ENCODE data around the gene NECTIN3. TPM values are rescaled to one million over a fixed set of nuclear protein-coding genes. Genes with fewer than 3 reads are reported as not detected.

NECTIN3 gene
- polyA plus RNA-seq, 3 donors, result not detected

DNA sequence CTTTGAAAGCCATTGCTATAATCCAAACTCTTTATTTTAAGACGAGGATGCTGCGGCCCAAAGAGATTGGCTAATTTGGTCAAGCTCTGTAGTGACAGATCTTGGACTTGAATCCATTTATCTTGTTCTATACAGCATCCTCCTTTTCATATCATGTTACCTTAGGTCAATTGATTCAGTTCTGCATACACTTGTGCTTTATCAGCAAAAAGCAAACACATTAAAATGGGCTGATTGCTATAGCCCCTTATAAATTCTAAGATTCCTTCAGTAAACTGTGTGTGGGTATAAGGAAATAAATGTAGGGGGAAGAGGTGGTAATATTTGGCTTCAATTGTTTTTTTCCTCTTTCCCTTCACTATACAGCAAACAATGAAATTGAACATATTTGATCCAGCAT is 40.1 kb upstream of the NECTIN3 start:
- peaks cover 0 to 15% of the 10 kb centered on the region in 2 donors for H3K9me3 ChIP-seq (replicated peaks in 1 of 2; ENCODE audit: control insufficient read depth in 1 of 2, insufficient read depth in 1 of 2, low read length in 2 of 2)
- H3K27me3 ChIP-seq (ENCODE audit: control insufficient read depth in 2 of 2, insufficient read depth in 2 of 2, low read length in 2 of 2), result no peaks in the 10 kb centered on the region
- intact Hi-C loops (cut with micrococcal nuclease), result no loop called here
- H3K36me3 ChIP-seq (replicated peaks in 1 of 2; ENCODE audit: control insufficient read depth in 1 of 2, insufficient read depth in 2 of 2, low read length in 2 of 2), result no peaks in the 10 kb centered on the region
- peaks cover 0 to 2% (median 0%) of the 10 kb centered on the region in 3 donors for H3K27me3 Mint-ChIP-seq (ENCODE audit: low read depth in 3 of 3)
- H3K79me2 ChIP-seq (ENCODE audit: insufficient read depth, low read length), result no peaks in the 10 kb centered on the region
- WGBS (ENCODE audit: insufficient coverage), result 90% methylated on average over 2 of the region's 2 CpGs
- DNase-seq, result no peak
- no peak overlapping the region for H3K4me2 ChIP-seq (replicated peaks; ENCODE audit: extremely low read depth, low read length, poor library complexity, severe bottlenecking)
- H3K4me1 Mint-ChIP-seq, result no peaks in the 10 kb centered on the region
- H3K4me3 ChIP-seq (replicated peaks in 1 of 3; ENCODE audit: low read depth in 2 of 3, low read length in 3 of 3), result no peak overlapping the region
- H2AFZ ChIP-seq (ENCODE audit: insufficient read depth, low read depth, low read length, poor library complexity, severe bottlenecking), result no peak overlapping the region
- no peaks in the 10 kb centered on the region for H3K36me3 Mint-ChIP-seq
- TF ChIP-seq, protein P1, sequence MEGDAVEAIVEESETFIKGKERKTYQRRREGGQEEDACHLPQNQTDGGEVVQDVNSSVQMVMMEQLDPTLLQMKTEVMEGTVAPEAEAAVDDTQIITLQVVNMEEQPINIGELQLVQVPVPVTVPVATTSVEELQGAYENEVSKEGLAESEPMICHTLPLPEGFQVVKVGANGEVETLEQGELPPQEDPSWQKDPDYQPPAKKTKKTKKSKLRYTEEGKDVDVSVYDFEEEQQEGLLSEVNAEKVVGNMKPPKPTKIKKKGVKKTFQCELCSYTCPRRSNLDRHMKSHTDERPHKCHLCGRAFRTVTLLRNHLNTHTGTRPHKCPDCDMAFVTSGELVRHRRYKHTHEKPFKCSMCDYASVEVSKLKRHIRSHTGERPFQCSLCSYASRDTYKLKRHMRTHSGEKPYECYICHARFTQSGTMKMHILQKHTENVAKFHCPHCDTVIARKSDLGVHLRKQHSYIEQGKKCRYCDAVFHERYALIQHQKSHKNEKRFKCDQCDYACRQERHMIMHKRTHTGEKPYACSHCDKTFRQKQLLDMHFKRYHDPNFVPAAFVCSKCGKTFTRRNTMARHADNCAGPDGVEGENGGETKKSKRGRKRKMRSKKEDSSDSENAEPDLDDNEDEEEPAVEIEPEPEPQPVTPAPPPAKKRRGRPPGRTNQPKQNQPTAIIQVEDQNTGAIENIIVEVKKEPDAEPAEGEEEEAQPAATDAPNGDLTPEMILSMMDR (IDR thresholded peaks at IDR 0.05), result no peak
- H3K4me3 Mint-ChIP-seq, result no peak overlapping the region
- peaks cover 2 to 11% (median 3%) of the 10 kb centered on the region in 7 donors for H3K9me3 Mint-ChIP-seq
- H3K27ac ChIP-seq (ENCODE audit: low read depth in 1 of 2, low read length in 2 of 2), result no peak overlapping the region
- H3K27ac Mint-ChIP-seq, result no peak overlapping the region
- H4K20me1 ChIP-seq (ENCODE audit: insufficient read depth, low read length), result no peaks in the 10 kb centered on the region
- no peak overlapping the region for H3K9ac ChIP-seq (ENCODE audit: insufficient read depth, low read length, poor library complexity, severe bottlenecking)
- H3K4me1 ChIP-seq (ENCODE audit: control insufficient read depth in 1 of 2, insufficient read depth in 2 of 2, low read length in 2 of 2), result no peaks in the 10 kb centered on the region

DNA sequence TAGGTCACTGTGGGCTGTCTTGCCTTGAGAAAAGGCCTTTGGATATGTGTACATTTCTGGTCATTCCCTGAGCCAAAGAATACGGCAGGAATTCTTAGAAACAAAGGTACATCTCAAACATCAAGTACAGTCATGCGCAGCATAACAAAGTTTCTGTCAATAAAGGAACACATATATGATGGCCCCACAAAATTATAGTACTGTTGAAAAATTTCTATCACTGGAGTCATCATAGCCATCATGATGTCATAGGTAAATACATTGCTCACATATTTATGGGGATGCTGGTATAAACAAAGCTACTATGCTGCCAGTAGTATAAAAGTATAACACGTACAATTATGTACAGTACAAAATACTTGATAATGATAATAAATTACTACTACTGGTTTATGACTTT is 38.9 kb upstream of the NECTIN3 start:
- Histone ChIP-seq H3K27ac (ENCODE audit: low read depth in 1 of 2, low read length in 2 of 2) (no peak overlapping the region), H2AFZ (ENCODE audit: insufficient read depth, low read depth, low read length, poor library complexity, severe bottlenecking) (no peak overlapping the region), H3K4me1 (ENCODE audit: control insufficient read depth in 1 of 2, insufficient read depth in 2 of 2, low read length in 2 of 2) (no peaks in the 10 kb centered on the region), H3K9me3 (replicated peaks in 1 of 2; ENCODE audit: control insufficient read depth in 1 of 2, insufficient read depth in 1 of 2, low read length in 2 of 2) (peaks cover 0 to 15% of the 10 kb centered on the region in 2 donors), H3K4me3 (replicated peaks in 1 of 3; ENCODE audit: low read depth in 2 of 3, low read length in 3 of 3) (no peak overlapping the region), H3K27me3 (ENCODE audit: control insufficient read depth in 2 of 2, insufficient read depth in 2 of 2, low read length in 2 of 2) (no peaks in the 10 kb centered on the region), H3K9ac (ENCODE audit: insufficient read depth, low read length, poor library complexity, severe bottlenecking) (no peak overlapping the region), H3K79me2 (ENCODE audit: insufficient read depth, low read length) (no peaks in the 10 kb centered on the region), H4K20me1 (ENCODE audit: insufficient read depth, low read length) (no peaks in the 10 kb centered on the region), H3K4me2 (replicated peaks; ENCODE audit: extremely low read depth, low read length, poor library complexity, severe bottlenecking) (no peak overlapping the region), H3K36me3 (replicated peaks in 1 of 2; ENCODE audit: control insufficient read depth in 1 of 2, insufficient read depth in 2 of 2, low read length in 2 of 2) (no peaks in the 10 kb centered on the region)
- Mint-ChIP-seq H3K27ac (no peak overlapping the region), H3K36me3 (no peaks in the 10 kb centered on the region), H3K4me3 (no peak overlapping the region), H3K9me3 (peaks cover 2 to 19% (median 5%) of the 10 kb centered on the region in 7 donors), H3K27me3 (ENCODE audit: low read depth in 3 of 3) (peaks cover 0 to 2% (median 0%) of the 10 kb centered on the region in 3 donors), H3K4me1 (no peaks in the 10 kb centered on the region)
- intact Hi-C loops (cut with micrococcal nuclease), result no loop called here
- no peak for DNase-seq
- no CpG with 5 or more reads among the region's 3 CpGs for WGBS (ENCODE audit: insufficient coverage)
- TF ChIP-seq, protein P1 (IDR thresholded peaks at IDR 0.05), result no peak

Measured in CD14-positive monocyte (primary cell).